Parathyroid adenoma (tissue), 2 donors: Measurements from ENCODE around the gene AKNA.

Experiments
- H2AFZ ChIP-seq: fragments of 300-600 bp; sonication (generic); one replicate; pipeline ENCODE4 v1.7.0; 2017; ENCODE audit warnings: antibody characterized with exemption, mild to moderate bottlenecking
- H3K27ac ChIP-seq: fragments of 300-600 bp; sonication (generic); one replicate; pipeline ENCODE4 v1.7.0; 2017
- H3K27me3 ChIP-seq: fragments of 300-600 bp; sonication (generic); one replicate; pipeline ENCODE4 v1.7.0; 2017; ENCODE audit warnings: low read length; ENCODE audit not compliant: control insufficient read depth, insufficient read depth
- H3K36me3 ChIP-seq: fragments of 300-600 bp; sonication (generic); one replicate; pipeline ENCODE4 v1.7.0; 2017; ENCODE audit warnings: low read length; ENCODE audit not compliant: control insufficient read depth, insufficient read depth
- H3K4me1 ChIP-seq: fragments of 300-600 bp; sonication (generic); one replicate; pipeline ENCODE4 v1.7.0; 2017; ENCODE audit warnings: control low read depth
- H3K4me2 ChIP-seq: fragments of 300-600 bp; sonication (generic); one replicate; pipeline ENCODE4 v1.7.0; 2017; ENCODE audit warnings: low read length
- H3K4me3 ChIP-seq: fragments of 300-600 bp; sonication (generic); one replicate; pipeline ENCODE4 v1.7.0; 2017; ENCODE audit warnings: low read depth, low read length
- H3K79me2 ChIP-seq: fragments of 300-600 bp; sonication (generic); one replicate; pipeline ENCODE4 v1.7.0; 2017; ENCODE audit warnings: control low read depth
- H3K9ac ChIP-seq: fragments of 300-600 bp; sonication (generic); one replicate; pipeline ENCODE4 v1.7.0; 2017; ENCODE audit warnings: mild to moderate bottlenecking
- H3K9me3 ChIP-seq: fragments of 300-600 bp; sonication (generic); one replicate; pipeline ENCODE4 v1.7.0; 2017; ENCODE audit warnings: low read length; ENCODE audit not compliant: control insufficient read depth
- CTCF ChIP-seq: fragments of 300-600 bp; sonication (generic); IDR thresholded peaks from one replicate; pipeline ENCODE4 v1.7.0; 2017; ENCODE audit warnings: antibody characterized with exemption, mild to moderate bottlenecking
- donor health status: primary hyperparathyroidism.

Gene AKNA

DNA sequence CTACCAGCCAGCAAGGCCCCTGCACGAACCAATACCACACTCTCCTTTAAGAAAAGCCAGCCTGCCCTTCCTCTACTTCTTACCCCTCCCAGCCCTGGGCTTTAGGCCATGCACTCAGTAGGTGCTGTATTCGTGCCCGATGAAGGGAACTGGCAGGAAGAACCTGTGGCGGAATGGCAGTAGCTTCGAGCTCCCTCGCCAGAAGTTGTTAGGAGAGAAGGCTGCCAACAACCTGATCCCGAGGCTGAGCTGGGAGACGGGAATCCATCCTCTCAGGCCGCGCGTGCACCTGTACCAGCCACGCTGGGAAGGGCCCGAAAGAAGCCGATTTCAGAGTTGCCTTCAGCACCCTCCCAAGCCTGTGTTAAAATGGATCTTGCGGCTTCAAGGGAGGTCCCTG lies 45.3 kb upstream of the AKNA start:
- Histone ChIP-seq H3K36me3 (no peaks in the 10 kb centered on the region), H3K4me3 (no peak overlapping the region), H3K9ac (no peak overlapping the region), H3K27me3 (no peaks in the 10 kb centered on the region), H3K79me2 (no peaks in the 10 kb centered on the region), H3K27ac (no peak overlapping the region), H3K9me3 (no peaks in the 10 kb centered on the region), H2AFZ (no peak overlapping the region), H3K4me2 (no peak overlapping the region), H3K4me1 (no peaks in the 10 kb centered on the region)
- TF ChIP-seq CTCF, result no peak

GRCh38 chr9:114432323-114433067 lies 44.7 kb upstream of the AKNA start:
- Histone ChIP-seq H3K4me3 (no peak overlapping the region), H3K27ac (no peak overlapping the region), H3K36me3 (no peaks in the 10 kb centered on the region), H3K4me1 (no peaks in the 10 kb centered on the region), H3K79me2 (no peaks in the 10 kb centered on the region), H2AFZ (no peak overlapping the region), H3K27me3 (no peaks in the 10 kb centered on the region), H3K9ac (no peak overlapping the region), H3K9me3 (no peaks in the 10 kb centered on the region), H3K4me2 (no peak overlapping the region)
- no peak for TF ChIP-seq CTCF

- Histone ChIP-seq H3K4me2 (no peak overlapping the region), H3K27me3 (no peaks in the 10 kb centered on the region), H3K4me3 (no peak overlapping the region), H3K4me1 (no peaks in the 10 kb centered on the region), H3K27ac (no peak overlapping the region), H3K9ac (no peak overlapping the region), H2AFZ (no peak overlapping the region), H3K36me3 (no peaks in the 10 kb centered on the region), H3K79me2 (no peaks in the 10 kb centered on the region), H3K9me3 (no peaks in the 10 kb centered on the region)
- TF ChIP-seq CTCF, result no peak
Observed at GRCh38 chr9:114431770-114432169, 44.0 kb upstream of the AKNA start.

- H3K79me2 ChIP-seq, result no peaks in the 10 kb centered on the region
- H3K27me3 ChIP-seq, result no peaks in the 10 kb centered on the region
- no peak overlapping the region for H3K27ac ChIP-seq
- H3K9ac ChIP-seq, result no peak overlapping the region
- H3K4me2 ChIP-seq, result no peak overlapping the region
- no peak for TF ChIP-seq CTCF
- H3K9me3 ChIP-seq, result no peaks in the 10 kb centered on the region
- no peak overlapping the region for H3K4me3 ChIP-seq
- no peaks in the 10 kb centered on the region for H3K4me1 ChIP-seq
- H3K36me3 ChIP-seq, result no peaks in the 10 kb centered on the region
- H2AFZ ChIP-seq, result no peak overlapping the region
Observed at GRCh38 chr9:114431003-114431402, 43.2 kb upstream of the AKNA start.

DNA sequence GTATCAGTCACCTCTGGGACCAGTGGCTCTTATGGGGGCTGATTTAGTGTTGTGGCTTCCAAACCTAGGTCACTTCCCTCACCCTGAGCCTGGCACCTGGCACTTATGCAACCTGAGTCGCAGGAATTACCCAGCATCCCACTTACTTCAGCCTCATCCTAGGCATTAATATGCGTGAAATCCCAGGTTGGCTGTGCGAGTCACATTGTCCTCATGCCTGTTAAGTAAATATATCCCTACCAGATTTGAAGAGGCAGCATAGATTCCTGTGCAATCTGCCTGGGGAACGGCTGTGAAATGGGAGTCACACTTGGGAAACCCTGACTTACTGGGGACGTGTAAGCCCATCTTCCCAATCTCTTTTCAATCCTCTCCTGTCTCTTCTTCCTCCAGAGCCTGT lies 42.7 kb upstream of the AKNA start:
- H3K36me3 ChIP-seq, result no peaks in the 10 kb centered on the region
- no peaks in the 10 kb centered on the region for H3K27me3 ChIP-seq
- no peaks in the 10 kb centered on the region for H3K79me2 ChIP-seq
- no peak overlapping the region for H2AFZ ChIP-seq
- no peak for TF ChIP-seq CTCF
- H3K4me1 ChIP-seq, result no peaks in the 10 kb centered on the region
- H3K9me3 ChIP-seq, result no peaks in the 10 kb centered on the region
- H3K27ac ChIP-seq, result no peak overlapping the region
- no peak overlapping the region for H3K4me2 ChIP-seq
- no peak overlapping the region for H3K4me3 ChIP-seq
- H3K9ac ChIP-seq, result no peak overlapping the region
